HUES64 (cell line): ENCODE results near the gene GRHL1.

Experiments
- H3K27ac ChIP-seq: 2 replicates; pipeline ENCODE4 v1.7.0; 2013; ENCODE audit warnings: low read depth, low read length, inconsistent platforms
- H3K27me3 ChIP-seq: 2 replicates; pipeline ENCODE4 v1.6.1; 2013; ENCODE audit warnings: mild to moderate bottlenecking, low read length; ENCODE audit not compliant: insufficient read depth
- H3K36me3 ChIP-seq: 2 replicates; pipeline ENCODE4 v1.6.1; 2013; ENCODE audit warnings: mild to moderate bottlenecking, low read length; ENCODE audit not compliant: insufficient read depth
- H3K4me1 ChIP-seq: 2 replicates; pipeline ENCODE4 v1.6.1; 2013; ENCODE audit warnings: mild to moderate bottlenecking, low read length, moderate library complexity; ENCODE audit not compliant: insufficient read depth
- H3K4me3 ChIP-seq: 2 replicates; pipeline ENCODE4 v1.5.1; 2013; ENCODE audit warnings: mild to moderate bottlenecking, low read length, moderate library complexity
- H3K9ac ChIP-seq: 2 replicates; pipeline ENCODE4 v1.6.1; 2013; ENCODE audit warnings: mild to moderate bottlenecking, low read depth, low read length
- H3K9me3 ChIP-seq: 2 replicates; pipeline ENCODE4 v1.6.1; 2013; ENCODE audit warnings: low read depth, low read length; ENCODE audit not compliant: insufficient read depth
- WGBS: fragments of 150-250, 120-280 bp; methylation state at CpG from one replicate; pipeline ENCODE4 v1.1.7; 2013; ENCODE audit warnings: missing lambda C conversion rate; 5-methylcytosine and 5-hydroxymethylcytosine counted together

The GRHL1 gene

DNA sequence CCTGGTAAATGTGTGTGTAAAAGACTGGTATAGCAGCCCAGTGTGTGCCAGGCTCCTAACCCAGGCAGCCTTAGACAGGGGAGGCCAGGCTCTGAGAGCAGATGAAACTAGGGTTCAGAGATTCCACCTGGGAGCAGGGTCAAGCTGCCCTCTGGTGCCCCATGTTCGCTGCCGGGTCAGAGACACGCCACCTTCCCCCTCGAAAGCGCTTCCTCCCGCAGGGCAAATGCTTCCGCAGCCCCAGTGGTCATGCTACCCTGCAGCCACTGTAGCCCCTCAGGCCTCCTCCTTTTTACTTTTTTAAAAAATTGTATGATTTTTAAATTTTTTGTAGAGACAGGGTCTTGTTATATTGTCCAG, 81.2 kb downstream of the GRHL1 start:
- Histone ChIP-seq H3K9me3 (no peaks in the 10 kb centered on the region), H3K27me3 (no peaks in the 10 kb centered on the region), H3K4me3 (no peak overlapping the region), H3K9ac (no peak overlapping the region), H3K27ac (no peak overlapping the region), H3K36me3 (no peaks in the 10 kb centered on the region), H3K4me1 (peaks cover 19% of the 10 kb centered on the region)
- 86% methylated on average over 7 of the region's 7 CpGs for WGBS

DNA sequence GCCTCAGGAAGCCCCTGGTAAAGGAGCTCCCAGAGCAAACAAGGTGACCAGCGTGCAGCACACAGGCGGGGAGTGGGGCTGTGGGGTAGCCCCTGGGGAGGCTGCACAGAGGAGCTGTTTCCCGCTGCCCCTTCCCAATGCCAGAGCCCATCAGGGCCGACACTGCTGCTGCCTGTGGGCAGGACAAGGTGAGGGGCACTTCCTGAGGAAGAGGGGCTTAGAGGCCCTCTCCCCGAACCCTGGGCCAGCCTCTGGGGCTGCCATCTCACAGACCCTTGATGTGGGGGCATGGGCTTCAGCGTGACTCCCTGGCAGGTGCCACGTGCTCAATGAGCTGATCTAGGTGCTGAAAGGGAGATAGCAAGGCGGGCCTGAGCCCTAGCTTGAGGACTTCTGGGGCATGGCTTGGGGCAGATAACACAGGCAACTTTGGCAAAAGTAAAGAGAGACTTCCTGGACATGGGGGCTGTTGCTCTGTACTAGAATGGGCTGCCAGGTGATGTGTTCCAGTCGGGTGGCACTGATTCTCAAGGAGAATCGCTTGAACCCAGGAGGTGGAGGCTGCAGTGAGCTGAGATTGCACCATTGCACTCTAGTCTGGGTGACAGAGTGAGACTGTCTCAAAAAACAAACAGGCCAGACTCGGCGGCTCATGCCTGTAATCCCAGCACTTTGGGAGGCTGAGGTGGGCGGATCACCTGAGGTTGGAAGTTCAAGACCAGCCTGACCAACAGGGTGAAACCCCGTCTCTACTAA, 81.9 kb downstream of the GRHL1 start:
- H3K9me3 ChIP-seq, result no peaks in the 10 kb centered on the region

DNA sequence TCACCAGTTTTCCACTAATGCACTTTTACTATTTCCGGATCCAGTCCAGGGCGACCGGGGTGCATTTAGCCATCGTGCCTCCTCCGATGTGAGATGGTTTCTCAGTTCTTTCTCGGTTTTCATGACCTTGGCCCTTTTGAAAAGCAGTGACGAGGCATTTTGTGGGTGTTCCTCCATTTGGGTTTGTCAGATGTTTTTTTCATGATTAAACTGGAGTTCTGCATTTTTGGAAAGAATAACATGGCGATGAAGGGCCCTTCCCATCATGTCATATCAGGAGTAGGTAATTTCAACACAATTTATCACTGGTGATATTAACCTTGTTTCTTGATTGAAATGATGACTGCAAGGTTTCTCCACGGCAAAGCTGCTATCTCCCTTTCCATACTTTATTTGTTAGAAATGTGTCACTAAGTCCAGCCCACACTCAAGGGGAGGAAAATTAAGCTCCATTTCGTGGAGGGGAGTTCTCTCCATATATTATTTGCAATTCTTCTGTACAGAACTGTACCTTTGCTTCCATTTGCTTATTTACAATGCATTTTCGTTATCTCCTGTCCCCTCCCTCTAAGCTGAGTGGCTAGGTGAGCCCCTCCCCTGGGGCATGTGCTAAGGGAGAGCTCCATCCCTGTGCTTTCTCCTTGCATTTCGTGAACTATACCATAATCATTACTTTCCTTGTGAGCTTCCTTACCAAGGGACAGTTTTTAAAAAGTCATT, 83.0 kb downstream of the GRHL1 start:
- 90% methylated on average over 10 of the region's 12 CpGs for WGBS
- Histone ChIP-seq H3K27ac (no peak overlapping the region), H3K4me3 (no peak overlapping the region), H3K36me3 (no peaks in the 10 kb centered on the region), H3K9me3 (no peaks in the 10 kb centered on the region), H3K27me3 (no peaks in the 10 kb centered on the region), H3K9ac (no peak overlapping the region), H3K4me1 (peaks cover 10% of the 10 kb centered on the region)

More for the DNA sequence above, 81.9 kb downstream of the GRHL1 start:
- WGBS, result 89% methylated on average over 14 of the region's 14 CpGs
- Histone ChIP-seq H3K4me1 (peaks cover 19% of the 10 kb centered on the region), H3K9ac (no peak overlapping the region), H3K27ac (no peak overlapping the region), H3K36me3 (no peaks in the 10 kb centered on the region), H3K27me3 (no peaks in the 10 kb centered on the region), H3K4me3 (no peak overlapping the region)

- H3K4me3 ChIP-seq, result no peak overlapping the region
- peaks cover 5% of the 10 kb centered on the region; the same call in 1 of the 2 replicates for H3K4me1 ChIP-seq
- 88% methylated on average over 3 of the region's 3 CpGs for WGBS
- no peaks in the 10 kb centered on the region for H3K27me3 ChIP-seq
- no peak overlapping the region for H3K27ac ChIP-seq
- H3K9me3 ChIP-seq, result no peaks in the 10 kb centered on the region
- no peak overlapping the region for H3K9ac ChIP-seq
- no peaks in the 10 kb centered on the region for H3K36me3 ChIP-seq
Observed at GRCh38 chr2:10035053-10035422, 83.5 kb downstream of the GRHL1 start.

DNA sequence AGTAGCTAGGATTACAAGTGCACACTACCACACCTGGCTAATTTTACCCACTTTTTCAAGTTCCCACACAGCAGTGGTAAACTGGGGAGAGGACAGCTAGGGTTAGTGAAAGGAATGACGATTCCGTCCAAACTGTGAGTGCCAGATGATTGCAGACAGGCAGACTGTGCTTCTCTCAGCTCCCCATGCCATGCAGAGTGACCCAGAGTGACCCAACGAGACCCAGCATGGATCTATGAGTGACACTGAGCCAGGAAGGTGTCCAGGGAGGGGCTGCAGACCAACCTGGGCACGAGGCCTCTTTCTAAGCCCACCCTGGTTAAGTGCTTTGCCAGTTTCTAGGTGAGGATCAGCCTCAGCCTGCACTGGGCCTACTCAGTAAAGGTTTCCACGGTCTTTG, 84.1 kb downstream of the GRHL1 start:
- WGBS, result 89% methylated on average over 5 of the region's 5 CpGs
- Histone ChIP-seq H3K36me3 (no peaks in the 10 kb centered on the region), H3K4me1 (no peaks in the 10 kb centered on the region), H3K27ac (no peak overlapping the region), H3K9ac (no peak overlapping the region), H3K27me3 (no peaks in the 10 kb centered on the region), H3K9me3 (no peaks in the 10 kb centered on the region), H3K4me3 (no peak overlapping the region)

DNA sequence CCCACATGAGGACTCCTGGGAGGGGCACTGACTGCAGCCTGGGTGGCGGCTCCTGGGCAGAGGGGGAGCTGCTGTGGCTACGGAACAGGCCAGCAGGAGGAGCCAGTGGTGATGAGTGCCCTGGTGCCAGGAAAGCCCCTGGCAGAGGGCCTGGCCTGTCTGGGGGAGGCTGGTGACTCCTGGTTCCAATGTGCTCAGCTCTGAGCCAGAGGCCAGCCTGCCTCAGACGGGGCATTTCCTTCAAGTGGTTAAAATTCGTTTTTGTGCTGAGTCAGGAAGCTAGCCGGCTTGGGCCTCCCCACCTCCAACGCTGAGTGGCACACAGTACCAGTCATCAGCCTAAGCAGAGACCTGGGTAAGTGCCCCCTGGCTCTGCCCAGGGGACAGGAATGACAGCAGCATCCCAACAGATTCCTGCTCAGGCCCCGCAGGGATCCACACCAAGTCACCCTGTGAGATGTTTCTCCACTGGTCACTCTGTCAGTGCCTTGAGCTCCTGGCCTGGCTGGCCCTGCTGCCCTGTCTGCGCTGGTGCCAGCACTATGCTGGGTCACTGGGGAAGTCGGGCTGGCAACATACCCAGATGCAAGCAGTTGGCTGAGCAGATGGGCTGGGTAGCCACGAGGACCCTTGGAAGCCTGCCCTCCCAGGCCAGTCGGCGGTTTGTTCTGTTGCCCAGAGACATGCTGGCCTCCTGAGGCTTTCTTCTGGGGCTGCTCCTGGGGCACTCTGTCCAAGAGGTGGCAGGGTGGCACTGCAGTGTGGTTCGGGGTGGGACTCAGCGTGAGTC, 84.8 kb downstream of the GRHL1 start:
- Histone ChIP-seq H3K4me3 (no peak overlapping the region), H3K36me3 (no peaks in the 10 kb centered on the region), H3K9ac (no peak overlapping the region), H3K27ac (no peak overlapping the region), H3K27me3 (no peaks in the 10 kb centered on the region), H3K4me1 (no peaks in the 10 kb centered on the region), H3K9me3 (no peaks in the 10 kb centered on the region)
- 86% methylated on average over 14 of the region's 14 CpGs for WGBS

GRCh38 chr2:10038123-10038522, 86.6 kb downstream of the GRHL1 start:
- Histone ChIP-seq H3K27me3 (peaks cover 7% of the 10 kb centered on the region; the same call in 1 of the 2 replicates), H3K36me3 (no peaks in the 10 kb centered on the region), H3K9me3 (no peaks in the 10 kb centered on the region), H3K27ac (no peak overlapping the region), H3K9ac (no peak overlapping the region), H3K4me3 (no peak overlapping the region), H3K4me1 (0 out of 2 replicates have a peak, but pooled peaks cover 4% of the 10 kb centered on the region)
- 89% methylated on average over 10 of the region's 10 CpGs for WGBS

GRCh38 chr2:10038716-10039115, 87.2 kb downstream of the GRHL1 start:
- H3K9ac ChIP-seq, result no peak overlapping the region
- H3K4me1 ChIP-seq, result 0 out of 2 replicates have a peak, but pooled peaks cover 4% of the 10 kb centered on the region
- H3K4me3 ChIP-seq, result no peak overlapping the region
- H3K27me3 ChIP-seq, result peaks cover 7% of the 10 kb centered on the region; the same call in 1 of the 2 replicates
- H3K9me3 ChIP-seq, result no peaks in the 10 kb centered on the region
- no peak overlapping the region for H3K27ac ChIP-seq
- H3K36me3 ChIP-seq, result no peaks in the 10 kb centered on the region

- H3K27ac ChIP-seq, result no peak overlapping the region
- no peaks in the 10 kb centered on the region for H3K36me3 ChIP-seq
- H3K9me3 ChIP-seq, result no peaks in the 10 kb centered on the region
- no peak overlapping the region for H3K4me3 ChIP-seq
- H3K27me3 ChIP-seq, result peaks cover 7% of the 10 kb centered on the region; the same call in 1 of the 2 replicates
- no peak overlapping the region for H3K9ac ChIP-seq
- WGBS, result 91% methylated on average over 16 of the region's 16 CpGs
- 0 out of 2 replicates have a peak, but pooled peaks cover 4% of the 10 kb centered on the region for H3K4me1 ChIP-seq
Observed at GRCh38 chr2:10039658-10040410, 88.3 kb downstream of the GRHL1 start.

DNA sequence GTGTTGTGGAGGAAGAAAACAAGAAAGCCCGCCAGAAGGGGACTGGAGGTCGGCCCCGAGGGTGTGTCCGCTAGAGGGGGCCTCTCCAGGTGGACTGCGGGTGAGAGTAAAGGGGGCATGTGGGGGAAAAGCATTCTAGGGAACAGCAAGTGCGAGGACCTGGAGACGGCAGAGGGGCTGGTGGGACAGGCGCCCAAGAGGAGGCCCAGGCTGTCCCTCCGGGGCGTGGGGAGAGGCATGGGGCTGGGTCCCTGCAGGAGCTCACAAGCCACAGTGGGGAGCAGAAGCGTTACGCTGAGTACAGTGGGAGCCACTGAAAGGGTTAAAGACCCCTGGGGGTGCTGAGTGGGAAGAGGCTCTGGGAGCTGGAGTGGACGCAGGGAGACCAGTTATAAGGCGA, 90.2 kb downstream of the GRHL1 start:
- Histone ChIP-seq H3K27me3 (peaks cover 7% of the 10 kb centered on the region; the same call in 1 of the 2 replicates), H3K4me1 (0 out of 2 replicates have a peak, but pooled peaks cover 4% of the 10 kb centered on the region), H3K9ac (no peak overlapping the region; the same call in 1 of the 2 replicates), H3K27ac (no peak overlapping the region), H3K4me3 (peak overlapping the region; percentile 61), H3K9me3 (no peaks in the 10 kb centered on the region), H3K36me3 (peaks cover 7% of the 10 kb centered on the region; the same call in 1 of the 2 replicates)
- 86% methylated on average over 14 of the region's 14 CpGs for WGBS
